CD4-positive, alpha-beta memory T cell (primary cell): ENCODE data around the gene SLC22A4. TPM values are rescaled to one million over a fixed set of nuclear protein-coding genes. Genes with fewer than 3 reads are reported as not detected.

Source experiments
- CTCF ChIA-PET: fragments of 350-600 bp; sonication (Branson Sonifier 250); formaldehyde crosslinking; loops from one replicate; lab custom pipeline; 2021; ENCODE audit warnings: inconsistent platforms; ENCODE audit not compliant: partially characterized antibody; lab: Charles Lee
- POLR2A ChIA-PET: fragments of 350-600 bp; sonication (Branson Sonifier 250); formaldehyde crosslinking; loops from one replicate; lab custom pipeline; 2021; ENCODE audit not compliant: partially characterized antibody; lab: Charles Lee
- DNase-seq, 5 donors: peaks; one replicate each; pipeline versions ENCODE4 v3.0.0 to v3.0.0-alpha.2; 2020 to 2022; ENCODE audit warnings: mixed read lengths in 1 of 5
- H3K27ac ChIP-seq: one replicate; pipeline ENCODE4 v1.7.0; 2013; ENCODE audit warnings: low read depth, low read length
- H3K27me3 ChIP-seq: 2 replicates; pipeline ENCODE4 v1.7.0; 2013; ENCODE audit warnings: mild to moderate bottlenecking, low read length, moderate library complexity; ENCODE audit not compliant: insufficient read depth
- H3K36me3 ChIP-seq: 2 replicates; pipeline ENCODE4 v1.7.0; 2013; ENCODE audit warnings: mild to moderate bottlenecking, low read length, moderate library complexity; ENCODE audit not compliant: insufficient read depth
- H3K4me1 ChIP-seq: 2 replicates; pipeline ENCODE4 v1.7.0; 2013; ENCODE audit warnings: mild to moderate bottlenecking, low read length, moderate library complexity; ENCODE audit not compliant: insufficient read depth
- H3K4me3 ChIP-seq, 2 donors: one replicate each; pipeline ENCODE4 v1.7.0; 2013; ENCODE audit warnings: low read length in 2 of 2, mild to moderate bottlenecking in 1 of 2
- H3K9me3 ChIP-seq, 2 donors: one replicate each; pipeline ENCODE4 v1.7.0; 2013; ENCODE audit warnings: low read length in 2 of 2, control low read depth in 1 of 2; ENCODE audit not compliant: control insufficient read depth in 1 of 2
- H3K27ac Mint-ChIP-seq, 7 donors: one replicate each; pipeline ENCODE4 v1.8.0; 2020 to 2021; ENCODE audit warnings: mixed read lengths in 7 of 7, mild to moderate bottlenecking in 6 of 7, inconsistent platforms in 3 of 7, moderate library complexity in 3 of 7
- H3K27me3 Mint-ChIP-seq, 2 donors: one replicate each; pipeline ENCODE4 v1.8.0; 2020 to 2021; ENCODE audit warnings: mixed read lengths in 2 of 2
- H3K36me3 Mint-ChIP-seq, 2 donors: one replicate each; pipeline ENCODE4 v1.8.0; 2020 to 2021; ENCODE audit warnings: mixed read lengths in 2 of 2, inconsistent platforms in 1 of 2, mild to moderate bottlenecking in 1 of 2
- H3K4me1 Mint-ChIP-seq, 4 donors: one replicate each; pipeline ENCODE4 v1.8.0; 2020 to 2021; ENCODE audit warnings: mixed read lengths in 4 of 4, mild to moderate bottlenecking in 1 of 4
- H3K4me3 Mint-ChIP-seq, 8 donors: one replicate each; pipeline ENCODE4 v1.8.0; 2020 to 2021; ENCODE audit warnings: mixed read lengths in 8 of 8, mild to moderate bottlenecking in 7 of 8, moderate library complexity in 6 of 8, inconsistent platforms in 3 of 8
- H3K9me3 Mint-ChIP-seq, 8 donors: one replicate each; pipeline ENCODE4 v1.8.0; 2020 to 2021; ENCODE audit warnings: mixed read lengths in 8 of 8, mild to moderate bottlenecking in 5 of 8, inconsistent platforms in 3 of 8, moderate library complexity in 1 of 8
- intact Hi-C: fragments of 100-400 bp; cut with micrococcal nuclease; formaldehyde crosslinking; loops from one replicate; pipeline ENCODE4 v1.15.1; 2023
- microRNA-seq: library from miRNA; unstranded; fragments of <30 nt; microRNA quantifications from one replicate; pipeline ENCODE4 v1.2.0, GENCODE V29; 2021; ENCODE audit warnings: borderline replicate concordance, borderline number of aligned reads, borderline microRNAs expressed, mixed read lengths
- polyA plus RNA-seq, 2 donors: library from polyadenylated mRNA; unstranded; fragments of 300-500 nt; fragmentation: Illumina TruSeq; gene quantifications; one replicate each; pipeline ENCODE4 v1.2.3, GENCODE V29; 2021
- total RNA-seq, 2 experiments: library from RNA; stranded (reverse); gene quantifications; one replicate each; pipeline ENCODE4 v1.2.3, GENCODE V29; 2021

The SLC22A4 gene
- total and polyA plus RNA-seq, 4 experiments from 2014 or later = 0.22 TPM; not detected in 3

DNA sequence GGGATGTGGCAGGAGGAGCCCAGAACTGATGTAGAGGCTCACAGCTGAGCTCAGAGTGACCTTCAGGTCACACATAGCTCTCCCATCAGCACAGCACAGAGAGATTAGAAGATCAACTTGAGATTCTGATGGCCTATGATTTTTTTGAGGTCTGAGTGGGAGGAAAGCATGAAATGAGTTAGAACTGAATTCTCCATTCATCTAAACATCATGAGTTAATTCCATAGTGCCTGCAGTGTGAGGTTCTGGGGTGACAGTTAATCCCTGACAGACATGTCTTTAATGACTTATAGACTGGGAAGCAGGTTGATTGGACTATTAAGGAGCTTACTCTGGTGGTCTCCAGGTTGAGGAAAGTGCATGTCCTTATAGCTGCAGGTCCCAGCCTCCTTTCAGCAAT lies 97.7 kb downstream of the SLC22A4 start:
- Histone ChIP-seq H3K9me3 (no peaks in the 10 kb centered on the region), H3K27ac (no peak overlapping the region), H3K27me3 (no peaks in the 10 kb centered on the region), H3K36me3 (no peaks in the 10 kb centered on the region), H3K4me3 (no peak overlapping the region), H3K4me1 (peaks cover 46% of the 10 kb centered on the region)
- ChIA-PET CTCF (interaction anchor here (1.0 to 16.9 kb wide), 4 partner anchors 19 to 135 kb away, joined by 4 to 543 read pairs (median 4); no protein-coding TSS in a partner anchor), POLR2A (interaction anchor here (0.8 to 8.6 kb wide), 6 partner anchors 18 to 107 kb away, joined by 3 to 151 read pairs (median 4); no protein-coding TSS in a partner anchor)
- Mint-ChIP-seq H3K4me1 (peaks cover 41 to 80% (median 58%) of the 10 kb centered on the region in 4 donors), H3K4me3 (no peak overlapping the region), H3K27ac (peak overlapping the region in 6 of 7 donors; percentile 7 to 88 (median 64)), H3K27me3 (no peaks in the 10 kb centered on the region), H3K36me3 (peaks cover 7 to 28% of the 10 kb centered on the region in 2 donors), H3K9me3 (no peaks in the 10 kb centered on the region)
- intact Hi-C loops = no loop called here
- no peak for DNase-seq

DNA sequence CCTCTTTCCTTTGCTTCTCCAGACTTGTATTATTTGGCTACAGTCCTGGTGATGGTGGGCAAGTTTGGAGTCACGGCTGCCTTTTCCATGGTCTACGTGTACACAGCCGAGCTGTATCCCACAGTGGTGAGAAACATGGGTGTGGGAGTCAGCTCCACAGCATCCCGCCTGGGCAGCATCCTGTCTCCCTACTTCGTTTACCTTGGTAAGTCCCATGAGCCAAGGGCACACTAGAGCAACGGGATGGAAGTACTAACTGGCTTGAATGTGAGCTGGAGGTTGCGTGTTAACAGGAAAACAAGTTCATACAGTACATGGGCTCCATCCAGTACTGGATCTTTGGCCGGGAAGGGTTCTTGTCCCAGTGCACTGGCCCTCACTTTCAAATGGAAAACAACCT lies 98.2 kb downstream of the SLC22A4 start:
- Histone ChIP-seq H3K4me3 (no peak overlapping the region), H3K27me3 (no peaks in the 10 kb centered on the region), H3K9me3 (no peaks in the 10 kb centered on the region), H3K4me1 (peaks cover 51% of the 10 kb centered on the region), H3K36me3 (no peaks in the 10 kb centered on the region), H3K27ac (no peak overlapping the region)
- POLR2A ChIA-PET = interaction anchor here (0.8 to 8.6 kb wide), 5 partner anchors 19 to 106 kb away, joined by 3 to 151 read pairs (median 4); no protein-coding TSS in a partner anchor
- H3K27me3 Mint-ChIP-seq = no peaks in the 10 kb centered on the region
- intact Hi-C loops = no loop called here
- peaks cover 7 to 28% of the 10 kb centered on the region in 2 donors for H3K36me3 Mint-ChIP-seq
- CTCF ChIA-PET = interaction anchor here (1.0 to 16.9 kb wide), 4 partner anchors 19 to 135 kb away, joined by 4 to 543 read pairs (median 4); no protein-coding TSS in a partner anchor
- H3K4me1 Mint-ChIP-seq = peaks cover 45 to 80% (median 62%) of the 10 kb centered on the region in 4 donors
- H3K4me3 Mint-ChIP-seq = no peak overlapping the region
- no peaks in the 10 kb centered on the region for H3K9me3 Mint-ChIP-seq
- DNase-seq = no peak
- peak overlapping the region; percentile 4 to 73 (median 62) for H3K27ac Mint-ChIP-seq

DNA sequence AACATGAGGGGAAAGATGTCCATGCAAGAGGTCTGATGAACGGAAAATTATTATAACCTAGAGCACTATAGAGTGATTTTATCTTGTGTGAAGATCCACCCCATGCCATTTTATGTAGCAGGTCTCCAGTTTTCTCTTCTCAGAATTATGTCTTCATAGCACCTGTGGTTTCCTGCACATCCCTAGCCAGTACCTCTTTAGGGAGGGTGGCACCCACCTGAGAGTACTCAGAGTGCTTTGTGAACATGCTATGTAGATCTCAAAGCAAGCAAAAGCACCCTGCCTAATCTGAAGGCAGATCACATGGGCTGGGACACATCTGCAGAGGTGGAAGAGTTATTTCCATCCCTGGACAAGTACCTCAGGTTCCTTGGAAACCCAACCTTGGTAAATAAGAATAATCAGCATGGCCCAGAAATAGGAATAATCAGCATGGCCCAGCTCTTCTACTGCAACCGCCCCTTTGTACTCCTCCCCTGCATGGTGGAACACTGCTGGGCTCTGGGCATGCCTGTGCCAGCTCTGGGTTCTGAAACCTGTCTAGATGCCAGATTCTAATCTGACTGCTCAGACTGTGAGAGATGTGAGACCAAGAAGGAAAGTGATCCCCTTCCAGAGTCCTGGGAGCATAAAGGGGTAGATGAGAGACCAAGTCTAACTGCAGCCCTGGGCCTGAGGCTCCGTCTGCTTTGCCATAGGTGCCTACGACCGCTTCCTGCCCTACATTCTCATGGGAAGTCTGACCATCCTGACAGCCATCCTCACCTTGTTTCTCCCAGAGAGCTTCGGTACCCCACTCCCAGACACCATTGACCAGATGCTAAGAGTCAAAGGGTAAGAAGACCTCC lies 99.0 kb downstream of the SLC22A4 start:
- POLR2A ChIA-PET = interaction anchor here (1.0 to 8.6 kb wide), 5 partner anchors 18 to 105 kb away, joined by 4 to 151 read pairs (median 18); no protein-coding TSS in a partner anchor
- H3K27me3 Mint-ChIP-seq = no peaks in the 10 kb centered on the region

More for the DNA sequence above, 99.0 kb downstream of the SLC22A4 start:
- Mint-ChIP-seq H3K9me3 (no peaks in the 10 kb centered on the region), H3K4me3 (peak overlapping the region in 3 of 8 donors; percentile 0 to 58 (median 3)), H3K4me1 (peaks cover 48 to 85% (median 67%) of the 10 kb centered on the region in 4 donors), H3K36me3 (peaks cover 7 to 28% of the 10 kb centered on the region in 2 donors), H3K27ac (peak overlapping the region in 6 of 7 donors; percentile 41 to 77 (median 56))
- Histone ChIP-seq H3K36me3 (no peaks in the 10 kb centered on the region), H3K27ac (no peak overlapping the region), H3K27me3 (no peaks in the 10 kb centered on the region), H3K4me1 (peaks cover 58% of the 10 kb centered on the region), H3K4me3 (no peak overlapping the region), H3K9me3 (no peaks in the 10 kb centered on the region)
- no peak for DNase-seq
- CTCF ChIA-PET = interaction anchor here (1.5 to 16.9 kb wide), 3 partner anchors 96 to 134 kb away, joined by 4 to 543 read pairs (median 4); no protein-coding TSS in a partner anchor
- intact Hi-C loops = no loop called here

Small RNAs within 50 kb of the gene (microRNA-seq; reads per million reads assigned to microRNA genes)
- gene MIR3936 = not detected

Other genes starting within 250 kb of the SLC22A4 start
- gene IL3, start 233.7 kb upstream of the SLC22A4 start, total RNA-seq = not detected
- not detected for gene IL3, start 233.7 kb upstream of the SLC22A4 start, polyA plus RNA-seq
- gene CSF2, start 220.6 kb upstream of the SLC22A4 start, total RNA-seq = not detected
- under 1 TPM in 1 of 2 donors, not detected in 1; 0.77 TPM for gene CSF2, start 220.6 kb upstream of the SLC22A4 start, polyA plus RNA-seq
- gene P4HA2, start 66.5 kb upstream of the SLC22A4 start, total RNA-seq = under 1 TPM; 0.28 to 0.96 TPM
- under 1 TPM in 1 of 2 donors, not detected in 1; 0.14 TPM for gene P4HA2, start 66.5 kb upstream of the SLC22A4 start, polyA plus RNA-seq
- not detected for gene PDLIM4, start 36.7 kb upstream of the SLC22A4 start, total RNA-seq
- gene PDLIM4, start 36.7 kb upstream of the SLC22A4 start, polyA plus RNA-seq = not detected
- 1 to 10 TPM; 8.9 to 10.0 TPM for gene SLC22A5, start 75.3 kb downstream of the SLC22A4 start, total RNA-seq
- 1 to 10 TPM; 1.9 to 2.9 TPM for gene SLC22A5, start 75.3 kb downstream of the SLC22A4 start, polyA plus RNA-seq
- gene IRF1, start 196.4 kb downstream of the SLC22A4 start, total RNA-seq = 100 to 1,000 TPM; 192 to 202 TPM
- 100 to 1,000 TPM; 192 to 237 TPM for gene IRF1, start 196.4 kb downstream of the SLC22A4 start, polyA plus RNA-seq
- not detected for gene IL5, start 249.1 kb downstream of the SLC22A4 start, total RNA-seq
- not detected for gene IL5, start 249.1 kb downstream of the SLC22A4 start, polyA plus RNA-seq